VCaP (cell line): ENCODE data around the gene BRD4.

Experiments used
- H3K27ac ChIP-seq: fragments of 450-650 bp; 2 replicates; pipeline ENCODE4 v1.5.1; 2017
- CTCF ChIP-seq: fragments of 450-650 bp; conservative IDR thresholded peaks from 2 replicates; pipeline ENCODE4 v1.5.1; 2017; ENCODE audit warnings: mild to moderate bottlenecking, moderate library complexity

Gene BRD4

DNA sequence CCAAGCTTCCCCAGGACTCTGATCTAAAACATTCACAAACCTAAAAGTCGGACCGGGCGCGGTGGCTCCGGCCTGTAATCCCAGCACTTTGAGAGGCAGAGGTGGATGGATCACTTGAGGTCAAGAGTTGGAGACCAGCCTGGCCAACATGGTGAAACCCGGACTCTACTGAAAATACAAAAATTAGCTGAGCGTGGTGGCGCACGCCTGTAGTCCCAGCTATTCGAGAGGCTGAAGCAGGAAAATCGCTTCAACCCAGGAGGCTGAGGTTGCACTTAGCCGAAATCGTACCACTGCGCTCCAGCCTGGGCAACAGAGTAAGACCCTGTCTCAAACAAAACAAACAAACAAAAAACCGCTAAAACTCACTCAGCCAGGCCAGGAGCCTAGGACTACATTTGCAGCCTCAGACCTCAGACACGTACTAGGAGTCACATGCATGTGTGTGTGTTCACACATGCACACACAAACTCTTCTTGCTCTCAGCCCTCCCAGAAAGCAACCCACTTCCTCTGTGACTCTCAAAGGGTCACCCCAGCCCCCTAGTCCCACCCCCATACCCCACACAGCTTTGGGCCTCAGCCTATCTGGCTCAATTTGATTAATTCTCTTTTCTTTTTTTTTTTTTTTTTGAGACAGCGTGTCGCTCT, 130.8 kb downstream of the BRD4 start:
- peak overlapping the region; percentile 72; the same call in 1 of the 2 replicates for H3K27ac ChIP-seq
- no peak for TF ChIP-seq CTCF

- H3K27ac ChIP-seq, result peak within 1 kb of the TSS; percentile 72
- no peak for TF ChIP-seq CTCF
Measured at GRCh38 chr19:15200553-15201364, 131.6 kb downstream of the BRD4 start, which contains the start of gene NOTCH3. Gene NOTCH3 (minus strand): TSS chr19:15200995. CDS start chr19:15200905, 90 bp downstream.

DNA sequence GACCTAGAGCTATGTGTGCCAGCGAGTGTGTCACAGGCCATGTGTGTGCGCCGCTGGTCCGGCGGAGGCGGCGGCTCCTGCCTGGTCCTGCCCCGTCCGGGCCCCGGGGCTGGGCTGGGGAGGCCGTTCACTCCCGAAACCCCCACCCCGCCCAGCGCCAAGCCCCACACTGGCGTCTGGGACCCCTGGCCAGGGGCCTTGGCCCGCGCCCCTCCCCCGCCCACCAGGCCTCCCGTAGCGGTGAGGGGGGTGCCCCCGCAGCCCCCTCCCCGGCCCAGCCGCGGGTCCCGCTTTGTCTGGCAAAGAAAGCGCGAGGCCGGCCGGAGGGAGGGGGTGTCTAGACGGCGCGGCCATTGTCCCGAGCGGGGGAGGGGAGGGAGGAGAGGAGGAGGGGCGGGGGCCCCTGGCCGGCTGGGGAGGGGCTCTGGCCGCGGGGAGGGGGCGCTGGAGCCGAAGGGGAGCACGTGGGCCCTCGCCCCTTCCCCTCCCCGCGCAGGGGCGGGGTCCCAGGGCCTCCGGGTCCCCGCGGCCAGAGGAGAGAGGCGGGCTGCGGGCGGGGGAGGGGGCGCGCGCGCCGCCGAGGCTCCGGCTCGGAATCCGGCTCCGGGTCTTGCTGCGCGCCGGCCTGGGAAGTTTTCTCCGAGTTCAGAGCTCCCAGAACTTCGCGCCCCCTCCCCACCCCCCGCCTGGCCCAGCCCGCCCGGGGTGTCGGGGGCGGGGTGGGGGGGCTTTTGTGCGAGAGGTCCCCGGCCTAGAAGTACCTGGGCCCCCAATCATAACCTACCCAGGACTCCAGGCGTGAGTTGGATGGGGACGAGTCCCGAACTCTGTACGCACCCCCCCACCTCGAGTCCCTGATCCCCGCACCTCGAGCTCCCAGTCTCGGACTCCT, 132.4 kb downstream of the BRD4 start:
- peak overlapping the region; percentile 72 for H3K27ac ChIP-seq
- TF ChIP-seq CTCF, result no peak

- H3K27ac ChIP-seq, result peak overlapping the region; percentile 72
Measured at GRCh38 chr19:15198951-15199660, 133.2 kb downstream of the BRD4 start.

DNA sequence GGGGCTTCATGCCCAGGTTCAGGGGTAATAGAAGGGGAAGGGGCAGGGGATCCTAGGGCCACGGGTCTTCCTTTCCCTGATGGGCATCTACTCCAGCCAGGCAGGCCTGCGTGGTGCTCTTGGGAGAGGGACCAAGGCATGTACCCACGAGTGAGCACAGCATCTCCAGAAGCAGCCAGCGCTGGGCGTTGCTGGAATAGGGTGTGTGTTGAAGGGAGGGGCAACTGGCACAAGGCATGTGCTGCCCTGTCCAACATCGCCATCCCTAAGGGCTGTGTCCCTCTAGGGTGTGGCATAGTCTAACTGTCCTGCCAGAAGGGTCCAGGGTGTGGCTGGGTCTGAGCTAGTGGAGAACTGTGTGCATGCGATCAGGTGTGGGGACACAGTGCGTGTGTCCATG, 134.4 kb downstream of the BRD4 start:
- no peak overlapping the region for H3K27ac ChIP-seq
- no peak for TF ChIP-seq CTCF

More at GRCh38 chr19:15198951-15199660, 133.2 kb downstream of the BRD4 start:
- no peak for TF ChIP-seq CTCF

DNA sequence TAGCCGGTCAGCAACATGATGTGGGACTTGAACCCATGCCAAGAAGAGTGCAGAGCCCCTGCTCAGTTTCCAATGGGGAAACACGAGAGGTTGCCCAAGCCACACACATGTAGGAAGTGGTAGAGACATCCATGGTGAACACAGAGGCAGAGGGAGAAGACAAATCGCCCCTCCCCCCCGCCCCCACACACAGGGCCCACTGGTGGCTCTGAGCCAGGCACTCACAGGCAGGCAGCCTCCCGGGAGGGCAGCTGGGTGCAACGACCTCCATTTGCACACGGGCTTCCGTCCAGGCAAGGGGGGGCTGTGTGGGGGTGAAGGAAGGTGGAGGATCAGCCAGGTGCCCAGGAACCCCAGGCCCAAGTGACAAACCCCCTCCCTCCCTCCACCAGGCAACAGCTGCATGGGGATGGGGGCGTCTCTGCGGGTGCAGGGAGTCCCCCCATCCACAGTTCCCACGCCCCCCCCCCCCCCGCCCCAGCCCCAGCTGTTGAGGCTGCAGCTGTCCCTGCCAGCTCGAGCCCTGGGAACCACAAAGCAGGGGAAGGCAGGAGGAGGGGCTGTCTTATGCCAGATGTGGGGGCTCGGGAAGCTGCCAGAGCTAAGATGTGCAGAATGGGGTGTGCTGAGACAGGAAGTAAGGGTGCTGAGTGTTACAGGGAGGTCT, 134.9 kb downstream of the BRD4 start:
- TF ChIP-seq CTCF, result no peak
- no peak overlapping the region for H3K27ac ChIP-seq
